CD4-positive, CD25-positive, alpha-beta regulatory T cell (primary cell): ENCODE results near the gene PADI4. TPM values are rescaled to one million over a fixed set of nuclear protein-coding genes. Genes with fewer than 3 reads are reported as not detected.

Experiments used
- polyA plus RNA-seq, 4 donors: library from polyadenylated mRNA; unstranded; fragments of 300-500 nt; fragmentation: Illumina TruSeq; gene quantifications; one replicate each; pipeline ENCODE4 v1.2.3, GENCODE V29; 2021
- total RNA-seq: library from RNA; stranded (reverse); gene quantifications from one replicate; pipeline ENCODE4 v1.2.3, GENCODE V29; 2022

The PADI4 gene
- total and polyA plus RNA-seq, 5 donors from 2014 or later, result 0.81 to 1.6 (median 1.5) TPM

Other genes with a start within 250 kb of the PADI4 start
- gene PADI2, start 188.7 kb upstream of the PADI4 start, total RNA-seq, result not detected
- gene PADI2, start 188.7 kb upstream of the PADI4 start, polyA plus RNA-seq, result under 1 TPM in 1 of 4 donors, not detected in 3; 0.08 TPM
- not detected for gene PADI1, start 103.1 kb upstream of the PADI4 start, total RNA-seq
- not detected for gene PADI1, start 103.1 kb upstream of the PADI4 start, polyA plus RNA-seq
- gene PADI3, start 59.1 kb upstream of the PADI4 start, total RNA-seq, result not detected
- not detected for gene PADI3, start 59.1 kb upstream of the PADI4 start, polyA plus RNA-seq
- gene PADI6, start 64.0 kb downstream of the PADI4 start, total RNA-seq, result not detected
- under 1 TPM in 1 of 4 donors, not detected in 3; 0.14 TPM for gene PADI6, start 64.0 kb downstream of the PADI4 start, polyA plus RNA-seq
- 36.0 TPM for gene RCC2, start 131.5 kb downstream of the PADI4 start, total RNA-seq
- gene RCC2, start 131.5 kb downstream of the PADI4 start, polyA plus RNA-seq, result 10 to 100 TPM; 13.1 to 19.4 (median 16.1) TPM
- not detected for gene ARHGEF10L, start 231.5 kb downstream of the PADI4 start, total RNA-seq
- not detected for gene ARHGEF10L, start 231.5 kb downstream of the PADI4 start, polyA plus RNA-seq